C4-2B (cell line): ENCODE results near the gene SRF.

ENCODE experiments used
- H3K27ac ChIP-seq: fragments of 450-650 bp; 2 replicates; pipeline ENCODE4 v1.5.1; 2017
- CTCF ChIP-seq: fragments of 450-650 bp; conservative IDR thresholded peaks from 2 replicates; pipeline ENCODE4 v1.5.1; 2017; ENCODE audit warnings: mild to moderate bottlenecking
- ZFX ChIP-seq: fragments of 450-650 bp; IDR thresholded peaks from 2 replicates; pipeline ENCODE4 v1.6.1; 2017

Gene SRF

GRCh38 chr6:43142101-43142500, 29.0 kb upstream of the SRF start:
- no peak for TF ChIP-seq ZFX
- no peak for TF ChIP-seq CTCF
- H3K27ac ChIP-seq: no peak overlapping the region

DNA sequence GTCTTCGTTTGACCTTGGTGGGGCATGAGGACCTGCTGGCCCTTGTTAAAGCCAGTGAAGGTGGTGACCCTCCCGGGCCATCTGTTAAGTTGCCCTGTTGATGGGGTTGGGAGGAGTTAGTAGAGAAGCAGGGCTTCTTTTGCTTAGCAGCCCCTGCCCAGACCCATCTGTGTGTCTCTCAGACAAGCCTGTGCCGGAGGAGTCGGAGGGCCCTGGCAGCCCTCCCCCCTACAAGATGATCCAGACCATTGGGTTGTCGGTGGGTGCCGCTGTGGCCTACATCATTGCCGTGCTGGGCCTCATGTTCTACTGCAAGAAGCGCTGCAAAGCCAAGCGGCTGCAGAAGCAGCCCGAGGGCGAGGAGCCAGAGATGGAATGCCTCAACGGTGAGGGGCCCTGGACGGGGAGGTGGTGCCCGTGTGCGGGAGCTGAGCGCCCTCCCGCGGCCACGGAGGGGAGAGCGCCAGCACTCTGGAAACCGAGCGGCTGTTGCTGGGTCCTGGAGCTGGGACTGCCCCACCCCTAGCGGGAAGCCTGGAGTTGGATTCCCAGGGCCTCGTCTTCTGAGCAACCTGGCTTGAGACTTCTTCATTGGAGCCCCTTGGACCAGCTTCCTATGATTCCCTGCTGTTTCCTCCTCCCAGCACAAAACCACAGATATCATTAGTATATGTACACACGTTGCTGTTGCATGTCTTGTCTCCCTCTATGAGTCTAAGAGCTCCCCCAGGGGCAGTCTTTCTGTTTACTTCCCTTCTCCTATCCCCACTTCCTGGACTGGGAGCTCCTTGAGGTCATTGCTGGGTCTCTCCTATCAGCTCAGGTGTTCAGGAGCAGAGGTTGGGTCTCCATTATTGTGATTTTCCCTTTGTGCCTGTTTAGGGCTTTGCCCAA, 27.6 kb upstream of the SRF start:
- no peak overlapping the region for H3K27ac ChIP-seq
- TF ChIP-seq ZFX: no peak
- TF ChIP-seq CTCF: peak; percentile 83

- H3K27ac ChIP-seq: peak overlapping the region; percentile 65; the same call in 1 of the 2 replicates
- no peak for TF ChIP-seq ZFX
- no peak for TF ChIP-seq CTCF
Observed at GRCh38 chr6:43144879-43145278, 26.2 kb upstream of the SRF start.

GRCh38 chr6:43146261-43146660, 24.8 kb upstream of the SRF start:
- TF ChIP-seq CTCF: no peak
- TF ChIP-seq ZFX: no peak
- peak overlapping the region; percentile 65 for H3K27ac ChIP-seq

DNA sequence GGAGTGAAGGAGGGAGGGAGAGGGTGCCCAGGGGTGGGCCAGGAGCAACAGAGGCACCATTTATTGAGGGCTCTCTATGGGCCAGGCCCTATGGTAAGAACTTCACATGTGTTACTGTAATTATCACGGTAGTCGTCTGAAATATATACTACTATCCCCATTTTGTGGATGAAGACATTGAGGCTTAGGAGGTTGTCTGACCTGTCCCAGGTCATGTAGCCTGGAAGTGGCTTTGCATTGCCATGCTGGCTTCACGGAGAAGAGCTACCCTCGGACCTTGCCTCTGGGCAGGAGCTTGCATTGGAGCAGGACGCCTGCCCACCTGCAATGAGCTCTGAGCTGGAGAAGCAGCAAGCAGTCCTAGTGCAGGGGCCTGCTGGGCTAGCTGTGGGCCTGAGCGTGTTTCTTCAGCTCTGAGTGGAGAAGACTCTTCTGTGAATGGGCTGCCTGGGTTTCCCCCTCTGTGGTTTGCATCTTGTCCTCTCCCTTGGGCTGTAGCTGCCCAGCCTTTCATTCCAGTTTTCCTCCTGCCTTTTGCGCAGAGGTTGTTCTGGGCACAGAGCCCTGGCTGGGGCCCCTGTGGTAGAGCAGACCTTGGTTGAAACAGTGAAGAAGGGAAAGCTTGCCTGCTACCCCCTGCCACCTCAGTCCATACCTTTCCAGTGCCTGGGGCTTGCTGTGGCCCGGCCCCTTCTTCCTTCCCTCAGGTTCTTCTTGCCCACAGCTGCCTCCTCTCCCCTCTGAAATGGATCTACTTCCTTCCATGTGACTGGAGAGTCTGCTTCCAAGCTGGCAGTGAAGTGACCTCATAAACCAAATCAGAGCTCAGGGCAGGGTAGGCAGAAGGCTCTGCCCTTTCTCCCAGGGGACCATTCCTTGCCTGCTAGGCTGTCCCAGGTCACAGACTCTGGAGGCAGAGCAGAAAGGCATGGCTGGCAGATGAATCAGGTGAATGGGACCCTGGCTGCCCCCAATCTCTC, 24.1 kb upstream of the SRF start:
- peak overlapping the region; percentile 65 for H3K27ac ChIP-seq
- TF ChIP-seq CTCF (no peak), ZFX (no peak)

DNA sequence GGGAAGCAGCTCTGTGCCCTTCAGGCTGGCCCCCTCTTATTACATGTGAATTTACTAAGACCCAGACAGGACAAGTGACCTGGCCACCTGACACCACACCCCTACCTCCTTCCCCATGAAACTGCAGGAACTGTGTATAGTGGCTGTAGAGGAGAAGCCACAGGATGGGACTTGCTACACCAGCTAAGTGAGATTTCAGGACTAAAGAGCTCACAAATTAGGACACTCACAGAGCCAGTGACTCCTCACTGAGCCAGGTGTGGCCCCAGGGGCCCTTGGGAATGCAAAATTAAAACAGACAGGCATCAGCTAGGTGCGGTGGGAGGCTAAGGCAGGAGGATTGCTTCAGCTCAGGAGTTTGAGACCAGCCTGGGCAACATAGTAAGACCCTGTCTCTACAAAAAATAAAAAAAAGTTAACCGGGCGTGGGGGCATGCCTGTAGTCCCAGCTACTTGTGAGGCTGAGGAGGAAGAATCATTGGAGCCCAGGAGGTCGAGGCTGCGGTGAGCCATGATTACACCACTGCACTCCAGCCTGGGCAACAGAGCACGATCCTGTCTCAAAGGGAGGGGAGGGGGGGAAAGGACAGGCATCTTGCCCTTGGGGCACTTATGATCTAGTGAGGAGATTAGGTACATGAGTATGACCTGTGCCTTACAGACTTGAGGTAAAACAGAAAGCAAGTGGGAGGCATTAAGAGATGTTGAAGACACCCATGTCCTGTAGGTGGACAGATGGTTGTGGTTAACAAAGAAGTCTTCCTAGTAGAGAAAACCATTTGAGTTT, 23.2 kb upstream of the SRF start:
- TF ChIP-seq ZFX: no peak
- no peak for TF ChIP-seq CTCF
- H3K27ac ChIP-seq: peak overlapping the region; percentile 65
